Gastroesophageal sphincter (tissue), 4 donors: ENCODE results near the gene NEK10. TPM values are rescaled to one million over a fixed set of nuclear protein-coding genes. Genes with fewer than 3 reads are reported as not detected.

Source experiments
- ATAC-seq: fragments of 150-250 bp; one replicate; pipeline ENCODE4 v1.9.1; 2016; ENCODE audit warnings: mild to moderate bottlenecking, moderate library complexity
- H3K27ac ChIP-seq, 4 donors: fragments of 200-600 bp; sonication (generic) in 3 of 4; 1 replicate in 3 of 4; 2 replicates in 1 of 4; pipeline ENCODE4 v1.5.1; 2016 to 2019
- H3K27me3 ChIP-seq: fragments of 200-600 bp; sonication (generic); one replicate; pipeline ENCODE4 v1.5.1; 2019
- H3K36me3 ChIP-seq, 2 donors: fragments of 200-600 bp; sonication (generic); one replicate each; pipeline ENCODE4 v1.5.1; 2019; ENCODE audit warnings: control low read depth in 1 of 2
- H3K4me1 ChIP-seq, 3 donors: fragments of 200-600 bp; sonication (generic); 1 replicate in 2 of 3; 2 replicates in 1 of 3; pipeline ENCODE4 v1.5.1; 2016 to 2019; ENCODE audit warnings: control low read depth in 2 of 3
- H3K4me3 ChIP-seq, 2 donors: fragments of 200-600 bp; sonication (generic); one replicate each; pipeline ENCODE4 v1.5.1; 2019; ENCODE audit warnings: mild to moderate bottlenecking in 1 of 2, moderate library complexity in 1 of 2
- H3K9me3 ChIP-seq, 3 donors: fragments of 200-600 bp; sonication (generic); one replicate each; pipeline ENCODE4 v1.5.1; 2017 to 2019; ENCODE audit warnings: control low read depth in 2 of 3
- EP300 ChIP-seq: sonication (generic); formaldehyde crosslinking; IDR thresholded peaks from one replicate; pipeline ENCODE4 v1.6.1; 2017; ENCODE audit warnings: antibody characterized with exemption, mild to moderate bottlenecking
- POLR2A ChIP-seq, 2 donors: fragments of 450-650 bp; IDR thresholded peaks; one replicate each; pipeline ENCODE4 v1.6.1; 2017; ENCODE audit warnings: antibody characterized with exemption in 2 of 2, mild to moderate bottlenecking in 2 of 2, moderate library complexity in 1 of 2
- POLR2AphosphoS5 ChIP-seq: sonication (generic); formaldehyde crosslinking; IDR thresholded peaks from one replicate; pipeline ENCODE4 v1.6.1; 2017; ENCODE audit warnings: antibody characterized with exemption
- WGBS, 2 donors: methylation state at CpG; one replicate each; pipeline ENCODE4 v1.1.5; 2018; ENCODE audit warnings: low coverage in 1 of 2; 5-methylcytosine and 5-hydroxymethylcytosine counted together
- total RNA-seq, 4 donors: library from RNA; depleted of rRNA; stranded (reverse); fragments of >200 nt; gene quantifications; one replicate each; pipeline ENCODE4 v1.1.0, GENCODE V29; 2016
- TF ChIP-seq, protein P1 (sequence below), 4 experiments: fragments of 200-600 bp in 2 of 4; fragments of 450-650 bp in 2 of 4; sonication (generic) in 1 of 4; IDR thresholded peaks; one replicate each; pipeline ENCODE4 v1.5.1; 2017 to 2019; ENCODE audit warnings: antibody characterized with exemption in 4 of 4, mild to moderate bottlenecking in 2 of 4, moderate library complexity in 2 of 4

NEK10 gene
- total RNA-seq, 4 donors from 2014 or later, result 0.62 to 2.7 (median 1.5) TPM

DNA sequence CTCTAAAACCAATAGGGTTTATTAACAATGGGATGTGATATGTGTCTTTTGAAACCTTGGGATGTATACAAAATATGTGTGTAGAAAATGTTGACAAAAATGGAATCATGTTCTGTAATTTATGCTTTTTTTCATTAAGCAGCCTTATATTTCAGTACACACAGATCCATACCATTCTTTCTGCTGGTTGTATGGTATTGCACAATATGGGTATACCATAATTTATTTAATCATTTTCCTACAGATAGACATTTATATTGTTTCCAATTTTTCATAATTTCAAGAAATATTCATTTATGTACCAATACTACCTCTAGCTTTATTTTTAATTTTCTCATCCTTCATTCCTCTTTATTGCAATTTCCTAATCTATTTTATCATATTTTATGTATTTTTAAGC, 83.5 kb downstream of the NEK10 start:
- TF ChIP-seq, protein P1, sequence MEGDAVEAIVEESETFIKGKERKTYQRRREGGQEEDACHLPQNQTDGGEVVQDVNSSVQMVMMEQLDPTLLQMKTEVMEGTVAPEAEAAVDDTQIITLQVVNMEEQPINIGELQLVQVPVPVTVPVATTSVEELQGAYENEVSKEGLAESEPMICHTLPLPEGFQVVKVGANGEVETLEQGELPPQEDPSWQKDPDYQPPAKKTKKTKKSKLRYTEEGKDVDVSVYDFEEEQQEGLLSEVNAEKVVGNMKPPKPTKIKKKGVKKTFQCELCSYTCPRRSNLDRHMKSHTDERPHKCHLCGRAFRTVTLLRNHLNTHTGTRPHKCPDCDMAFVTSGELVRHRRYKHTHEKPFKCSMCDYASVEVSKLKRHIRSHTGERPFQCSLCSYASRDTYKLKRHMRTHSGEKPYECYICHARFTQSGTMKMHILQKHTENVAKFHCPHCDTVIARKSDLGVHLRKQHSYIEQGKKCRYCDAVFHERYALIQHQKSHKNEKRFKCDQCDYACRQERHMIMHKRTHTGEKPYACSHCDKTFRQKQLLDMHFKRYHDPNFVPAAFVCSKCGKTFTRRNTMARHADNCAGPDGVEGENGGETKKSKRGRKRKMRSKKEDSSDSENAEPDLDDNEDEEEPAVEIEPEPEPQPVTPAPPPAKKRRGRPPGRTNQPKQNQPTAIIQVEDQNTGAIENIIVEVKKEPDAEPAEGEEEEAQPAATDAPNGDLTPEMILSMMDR (IDR thresholded peaks at IDR 0.05), result no peak
- TF ChIP-seq POLR2A (IDR thresholded peaks at IDR 0.05), result no peak
- no peak for TF ChIP-seq POLR2AphosphoS5
- TF ChIP-seq EP300, result no peak
- Histone ChIP-seq H3K4me3 (no peak overlapping the region), H3K36me3 (no peaks in the 10 kb centered on the region), H3K27me3 (no peaks in the 10 kb centered on the region), H3K9me3 (no peaks in the 10 kb centered on the region), H3K27ac (no peak overlapping the region), H3K4me1 (peaks cover 3 to 16% (median 5%) of the 10 kb centered on the region in 3 donors)
- no peak for ATAC-seq

DNA sequence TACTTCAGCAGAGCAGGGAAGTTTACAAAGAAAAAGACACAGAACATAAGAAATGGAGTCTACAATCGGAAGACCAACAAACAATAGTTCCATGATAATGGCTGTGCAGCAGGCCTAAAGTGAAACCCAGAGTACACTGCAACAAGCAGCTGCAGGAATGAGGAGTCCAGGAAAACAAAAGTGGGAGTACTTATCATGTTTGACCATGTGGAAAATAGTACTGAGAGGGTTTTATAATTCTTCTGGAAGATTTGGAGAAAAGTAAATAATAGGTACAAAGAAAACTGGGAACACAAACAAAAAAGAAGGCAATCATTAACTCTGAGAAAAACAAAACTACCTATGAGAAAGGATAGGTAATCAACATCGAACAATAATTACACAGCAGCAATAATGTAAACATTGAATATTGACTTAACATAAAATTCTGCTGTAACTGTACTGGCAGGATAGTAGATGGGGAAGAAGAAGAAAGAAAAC, 87.5 kb downstream of the NEK10 start:
- H3K9me3 ChIP-seq, result no peaks in the 10 kb centered on the region
- H3K36me3 ChIP-seq, result no peaks in the 10 kb centered on the region
- TF ChIP-seq POLR2A (IDR thresholded peaks at IDR 0.05) (no peak), EP300 (no peak), POLR2AphosphoS5 (no peak)
- TF ChIP-seq, protein P1 (IDR thresholded peaks at IDR 0.05), result no peak
- WGBS, 2 donors, result 92 to 100% methylated on average over 2 of the region's 2 CpGs
- no peak for ATAC-seq
- no peaks in the 10 kb centered on the region for H3K27me3 ChIP-seq
- no peak overlapping the region for H3K27ac ChIP-seq
- peaks cover 0 to 7% (median 0%) of the 10 kb centered on the region in 3 donors for H3K4me1 ChIP-seq
- H3K4me3 ChIP-seq, result no peak overlapping the region

DNA sequence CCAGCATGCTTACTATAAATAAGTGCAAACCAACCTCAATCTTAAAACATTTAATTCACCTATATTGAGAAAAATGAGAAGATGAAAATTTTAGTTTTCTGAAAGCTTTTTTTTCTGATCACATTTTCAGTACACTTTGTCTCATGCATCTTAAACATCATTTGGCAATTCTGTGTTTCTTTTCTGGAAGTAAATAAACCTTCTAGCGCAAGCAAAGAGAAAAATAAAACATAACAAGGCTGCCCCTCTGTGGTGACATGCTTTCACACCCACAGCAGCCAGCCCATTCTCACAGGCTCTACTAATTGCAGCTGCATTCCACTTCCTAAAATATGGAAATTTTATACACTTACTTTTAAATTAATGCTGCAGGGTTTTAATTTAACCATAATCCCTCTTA, 90.1 kb downstream of the NEK10 start:
- Histone ChIP-seq H3K27ac (no peak overlapping the region), H3K36me3 (no peaks in the 10 kb centered on the region), H3K4me3 (no peak overlapping the region), H3K4me1 (peaks cover 0 to 7% (median 0%) of the 10 kb centered on the region in 3 donors), H3K27me3 (no peaks in the 10 kb centered on the region), H3K9me3 (no peaks in the 10 kb centered on the region)
- 19 to 43% methylated on average over 1 of the region's 1 CpG for WGBS, 2 donors
- no peak for ATAC-seq
- TF ChIP-seq POLR2A (IDR thresholded peaks at IDR 0.05) (no peak), POLR2AphosphoS5 (no peak), EP300 (no peak)
- TF ChIP-seq, protein P1 (IDR thresholded peaks at IDR 0.05), result peak in 2 of 4 experiments; percentile 35 to 50

DNA sequence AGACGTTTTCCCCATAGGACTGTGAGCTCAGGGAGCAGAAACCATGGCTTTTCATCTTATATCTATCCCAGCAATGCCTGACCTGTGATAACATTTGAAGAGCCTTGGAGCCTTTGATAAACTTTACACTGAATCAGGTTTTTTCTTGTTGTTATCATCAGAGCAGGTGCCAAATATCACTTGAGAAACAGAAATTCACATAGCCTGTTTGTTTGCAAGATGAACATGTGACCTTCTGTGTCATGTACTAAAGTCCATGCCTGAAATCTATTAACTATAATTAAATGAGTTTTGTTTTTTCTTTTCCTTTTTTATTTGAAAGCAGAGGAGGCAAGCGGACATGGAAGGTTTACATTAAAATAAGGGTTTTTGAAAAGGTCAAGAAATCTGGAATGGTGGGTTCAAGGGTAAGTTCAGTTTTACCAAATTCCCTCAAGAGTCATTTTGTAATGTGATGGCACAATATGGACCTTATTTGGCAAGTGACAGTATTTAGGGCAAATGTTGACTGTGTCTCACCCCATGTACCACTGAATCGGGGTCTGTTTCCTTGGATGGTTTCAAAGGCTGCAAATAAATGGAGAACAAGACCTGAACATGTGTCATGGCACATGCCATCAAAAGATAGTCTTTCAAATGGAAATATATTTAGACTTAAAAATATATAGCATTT, 90.7 kb downstream of the NEK10 start:
- peaks cover 0 to 7% (median 0%) of the 10 kb centered on the region in 3 donors for H3K4me1 ChIP-seq
- no peaks in the 10 kb centered on the region for H3K9me3 ChIP-seq
- no peak for ATAC-seq
- WGBS, 2 donors, result 53 to 70% methylated on average over 2 to 3 of the region's 3 CpGs
- no peak overlapping the region for H3K27ac ChIP-seq
- TF ChIP-seq, protein P1 (IDR thresholded peaks at IDR 0.05), result no peak
- TF ChIP-seq POLR2AphosphoS5 (no peak), EP300 (no peak), POLR2A (IDR thresholded peaks at IDR 0.05) (no peak)
- no peak overlapping the region for H3K4me3 ChIP-seq
- no peaks in the 10 kb centered on the region for H3K27me3 ChIP-seq
- no peaks in the 10 kb centered on the region for H3K36me3 ChIP-seq

DNA sequence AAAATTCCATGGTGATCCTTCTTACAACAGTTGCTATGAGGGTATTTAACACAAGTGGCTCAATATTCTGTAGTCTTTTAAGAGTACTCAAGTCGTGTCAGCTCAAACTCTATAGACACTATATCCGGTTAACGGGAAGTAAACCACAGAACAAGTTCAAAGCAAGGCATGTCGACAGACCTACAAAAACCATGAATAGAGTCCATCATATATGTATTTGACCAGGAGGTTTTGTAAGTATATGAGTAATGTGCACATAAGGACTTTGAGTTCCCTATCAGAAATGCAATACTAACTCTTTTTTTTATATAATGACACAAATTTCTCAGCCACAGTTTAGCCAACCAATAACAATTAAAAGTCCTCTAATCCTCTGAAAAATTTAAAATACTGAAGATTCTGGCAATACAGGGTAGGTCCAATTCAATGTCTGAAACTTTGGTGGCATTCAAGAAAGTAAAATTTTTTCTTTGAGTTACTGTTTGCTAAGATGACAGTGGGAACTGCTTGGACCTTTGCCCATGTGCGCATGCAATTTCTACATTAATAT, 93.7 kb downstream of the NEK10 start:
- Histone ChIP-seq H3K27me3 (no peaks in the 10 kb centered on the region), H3K4me3 (no peak overlapping the region), H3K4me1 (peaks cover 0 to 7% (median 0%) of the 10 kb centered on the region in 3 donors), H3K27ac (no peak overlapping the region), H3K9me3 (no peaks in the 10 kb centered on the region), H3K36me3 (no peaks in the 10 kb centered on the region)
- TF ChIP-seq, protein P1 (IDR thresholded peaks at IDR 0.05), result no peak
- TF ChIP-seq EP300 (no peak), POLR2AphosphoS5 (no peak), POLR2A (IDR thresholded peaks at IDR 0.05) (no peak)
- no peak for ATAC-seq
- WGBS, 2 donors, result 92 to 100% methylated on average over 4 to 5 of the region's 5 CpGs
